Measurements from ENCODE around the gene FGF8. TPM values are rescaled to one million over a fixed set of nuclear protein-coding genes. Genes with fewer than 3 reads are reported as not detected.

FGF8 gene
- total RNA-seq, 2 experiments from 2014 or later, result not detected

- no peaks in the 10 kb centered on the region for H3K9me3 Mint-ChIP-seq
- H3K27me3 Mint-ChIP-seq, result peaks cover 24% of the 10 kb centered on the region
- DNase-seq, result no peak
- H3K4me3 Mint-ChIP-seq, result no peak overlapping the region
- no peaks in the 10 kb centered on the region for H3K36me3 Mint-ChIP-seq
- no peaks in the 10 kb centered on the region for H3K4me1 Mint-ChIP-seq
- no peak overlapping the region for H3K27ac Mint-ChIP-seq
Observed at GRCh38 chr10:101736666-101737065, 39.2 kb downstream of the FGF8 start.

GRCh38 chr10:101732096-101732495 lies 43.8 kb downstream of the FGF8 start:
- peaks cover 20% of the 10 kb centered on the region for H3K27me3 Mint-ChIP-seq
- H3K4me3 Mint-ChIP-seq, result no peak overlapping the region
- no peaks in the 10 kb centered on the region for H3K36me3 Mint-ChIP-seq
- DNase-seq, result no peak
- H3K9me3 Mint-ChIP-seq, result no peaks in the 10 kb centered on the region
- no peak overlapping the region for H3K27ac Mint-ChIP-seq
- no peaks in the 10 kb centered on the region for H3K4me1 Mint-ChIP-seq

DNA sequence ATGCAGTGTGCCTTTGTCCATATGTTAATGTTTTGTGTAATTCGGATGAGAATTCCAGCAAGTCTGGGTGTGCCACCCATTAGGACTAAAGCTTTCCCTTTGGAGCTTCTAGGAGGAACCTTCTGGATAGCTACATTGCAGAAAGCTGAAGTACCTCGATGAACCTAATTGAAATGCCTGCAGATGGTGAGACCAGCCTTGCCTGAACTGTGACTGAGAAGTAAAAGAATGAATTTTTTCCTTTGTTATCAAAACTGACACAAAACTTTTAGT lies 49.9 kb downstream of the FGF8 start:
- H3K4me3 Mint-ChIP-seq, result no peak overlapping the region
- H3K27ac Mint-ChIP-seq, result no peak overlapping the region
- H3K4me1 Mint-ChIP-seq, result no peaks in the 10 kb centered on the region
- DNase-seq, result no peak
- H3K36me3 Mint-ChIP-seq, result no peaks in the 10 kb centered on the region
- H3K9me3 Mint-ChIP-seq, result no peaks in the 10 kb centered on the region
- peaks cover 9% of the 10 kb centered on the region for H3K27me3 Mint-ChIP-seq

DNA sequence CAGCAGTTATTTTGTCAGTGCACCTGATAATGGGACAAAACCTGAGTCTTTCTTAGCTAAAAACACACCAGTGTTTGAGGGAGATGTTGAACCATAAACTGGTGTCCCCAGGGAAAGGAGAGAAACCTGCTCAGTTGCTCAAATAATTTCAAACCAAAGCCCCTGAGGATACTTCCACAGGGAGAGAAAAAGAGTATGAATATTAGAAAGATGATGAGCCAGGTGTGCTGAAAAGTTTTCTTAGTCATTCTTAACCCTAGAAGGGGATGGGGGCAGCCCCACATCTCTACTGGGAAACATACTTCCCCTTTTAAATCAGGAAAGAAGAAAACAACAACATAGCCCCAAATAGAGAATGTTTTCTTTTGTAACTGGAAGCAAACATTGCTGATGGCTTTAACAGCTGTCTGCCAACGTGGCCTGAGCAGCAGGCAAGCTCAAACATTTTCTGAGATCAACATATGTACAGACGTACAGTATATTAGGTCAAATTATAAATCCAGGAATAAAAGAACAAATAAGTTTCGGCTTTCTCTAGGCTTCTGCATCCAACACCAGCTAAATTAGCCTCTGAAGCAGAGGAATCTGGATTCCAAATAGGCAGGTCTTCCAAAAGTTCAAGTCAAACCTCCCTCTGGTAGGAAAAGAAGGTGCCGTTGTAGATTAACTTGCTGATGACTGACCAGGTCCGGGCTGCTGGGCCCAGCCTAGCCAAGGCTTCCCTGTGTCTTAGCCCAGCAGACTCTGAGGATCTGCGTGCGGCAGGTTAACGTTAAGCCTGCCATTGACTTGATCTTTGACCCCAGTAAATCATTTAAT lies 50.4 kb downstream of the FGF8 start:
- H3K4me1 Mint-ChIP-seq, result no peaks in the 10 kb centered on the region

GRCh38 chr10:101724446-101724845 lies 51.5 kb downstream of the FGF8 start:
- Mint-ChIP-seq H3K27ac (no peak overlapping the region), H3K9me3 (no peaks in the 10 kb centered on the region), H3K4me1 (no peaks in the 10 kb centered on the region), H3K27me3 (peaks cover 9% of the 10 kb centered on the region), H3K4me3 (no peak overlapping the region), H3K36me3 (no peaks in the 10 kb centered on the region)
- DNase-seq, result no peak

More for the DNA sequence above, 50.4 kb downstream of the FGF8 start:
- H3K27me3 Mint-ChIP-seq, result peaks cover 9% of the 10 kb centered on the region
- no peak overlapping the region for H3K27ac Mint-ChIP-seq
- no peaks in the 10 kb centered on the region for H3K9me3 Mint-ChIP-seq
- no peaks in the 10 kb centered on the region for H3K36me3 Mint-ChIP-seq
- no peak overlapping the region for H3K4me3 Mint-ChIP-seq
- DNase-seq, result no peak

GRCh38 chr10:101723176-101723575 lies 52.7 kb downstream of the FGF8 start:
- Mint-ChIP-seq H3K4me1 (no peaks in the 10 kb centered on the region), H3K4me3 (no peak overlapping the region), H3K27ac (no peak overlapping the region), H3K9me3 (no peaks in the 10 kb centered on the region), H3K27me3 (peaks cover 14% of the 10 kb centered on the region), H3K36me3 (no peaks in the 10 kb centered on the region)
- DNase-seq, result no peak

DNA sequence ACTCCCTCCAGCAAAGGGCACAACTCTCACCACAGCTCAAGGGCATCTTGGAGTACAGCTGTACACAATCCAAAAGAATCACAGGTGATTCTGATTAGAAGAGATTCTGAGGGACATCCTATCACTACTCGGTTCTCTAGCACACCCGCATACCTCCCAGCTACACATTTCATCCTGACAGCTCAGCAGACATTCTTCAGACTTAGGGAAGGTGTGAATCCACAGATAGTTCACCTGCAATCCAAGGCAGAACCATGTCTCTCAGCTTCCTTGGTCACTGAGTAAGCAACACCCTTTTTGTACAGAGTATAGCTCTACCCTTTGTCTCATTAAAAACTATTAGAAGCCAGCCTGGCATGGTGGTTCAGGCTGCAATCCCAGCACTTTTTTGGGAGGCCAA lies 54.1 kb downstream of the FGF8 start:
- Mint-ChIP-seq H3K9me3 (no peaks in the 10 kb centered on the region), H3K27me3 (peaks cover 12% of the 10 kb centered on the region), H3K4me3 (no peak overlapping the region), H3K4me1 (peaks cover 4% of the 10 kb centered on the region), H3K36me3 (no peaks in the 10 kb centered on the region), H3K27ac (no peak overlapping the region)
- no peak for DNase-seq

DNA sequence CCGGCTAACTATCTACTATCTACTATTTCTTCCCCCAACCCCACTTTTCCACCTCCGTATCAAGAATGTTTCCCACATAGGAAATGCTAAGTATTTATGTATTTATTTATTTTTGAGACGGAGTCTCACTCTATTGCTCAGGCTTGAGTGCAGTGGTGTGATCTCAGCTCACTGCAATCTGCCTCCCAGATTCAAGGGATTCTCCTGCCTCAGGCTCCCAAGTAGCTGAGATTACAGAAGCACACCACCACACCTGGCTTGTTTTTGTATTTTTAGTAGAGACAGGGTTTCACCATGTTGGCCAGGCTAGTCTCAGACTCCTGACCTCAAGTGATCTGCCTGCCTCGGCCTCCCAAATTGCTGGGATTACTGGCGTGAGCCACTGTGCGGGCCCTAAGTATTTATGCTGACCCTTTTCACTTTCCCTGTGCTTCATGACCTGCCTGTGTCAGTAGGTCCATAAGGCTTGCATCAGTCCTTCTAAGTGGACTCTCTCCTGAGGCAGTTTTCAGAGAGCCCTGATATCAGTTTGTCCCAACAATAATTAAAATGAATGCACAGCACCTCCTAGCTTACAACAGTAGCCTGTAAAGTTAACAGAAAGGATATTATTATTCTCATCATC lies 55.2 kb downstream of the FGF8 start:
- peaks cover 5% of the 10 kb centered on the region for H3K4me1 Mint-ChIP-seq
- H3K36me3 Mint-ChIP-seq, result no peaks in the 10 kb centered on the region
- H3K27me3 Mint-ChIP-seq, result peaks cover 10% of the 10 kb centered on the region
- H3K27ac Mint-ChIP-seq, result no peak overlapping the region
- DNase-seq, result no peak
- H3K9me3 Mint-ChIP-seq, result no peaks in the 10 kb centered on the region
- no peak overlapping the region for H3K4me3 Mint-ChIP-seq

Other genes with a start within 250 kb of the FGF8 start
- gene POLL, start 187.9 kb downstream of the FGF8 start, total RNA-seq, result 10 to 100 TPM; 27.4 to 28.6 TPM
- gene DPCD, start 187.8 kb downstream of the FGF8 start, total RNA-seq, result 10 to 100 TPM; 20.4 to 22.9 TPM
- 10 to 100 TPM; 29.5 to 34.0 TPM for gene FBXW4, start 80.9 kb downstream of the FGF8 start, total RNA-seq
- 100 to 1,000 TPM; 255 to 260 TPM for gene NPM3, start 7.3 kb upstream of the FGF8 start, total RNA-seq
- 100 to 1,000 TPM in 1 of 2 experiments, 10 to 100 TPM in 1; 92.2 to 100 TPM for gene OGA, start 42.3 kb upstream of the FGF8 start, total RNA-seq
- 1 to 10 TPM; 1.1 to 1.7 TPM for gene KCNIP2, start 67.7 kb upstream of the FGF8 start, total RNA-seq